Esophagus mucosa (tissue), 1 donor: ENCODE measurements around the gene ZNF605. TPM values are rescaled to one million over a fixed set of nuclear protein-coding genes. Genes with fewer than 3 reads are reported as not detected.
"Not testable (repeated sequence)": the region's sequence is repeated elsewhere in the genome, so short reads cannot be mapped to it uniquely, and the experiment has no call there.

ENCODE experiments used
- ATAC-seq: fragments of 200-7000 bp; cut with Tn5 transposase; one replicate; pipeline ENCODE4 v1.9.1; 2020
- total RNA-seq: library from RNA; stranded (reverse); gene quantifications from one replicate; pipeline ENCODE4 v1.2.4, GENCODE V29; 2023
- donor health status: DM: yes; HTN: yes; CAD: no.

ZNF605 gene
- total RNA-seq, 1 donor from 2014 or later = 5.3 TPM

GRCh38 chr12:132904718-132905328 lies 51.3 kb downstream of the ZNF605 start:
- peak; percentile 27 for ATAC-seq

GRCh38 chr12:132899033-132899432 lies 57.1 kb downstream of the ZNF605 start:
- ATAC-seq = no peak

DNA sequence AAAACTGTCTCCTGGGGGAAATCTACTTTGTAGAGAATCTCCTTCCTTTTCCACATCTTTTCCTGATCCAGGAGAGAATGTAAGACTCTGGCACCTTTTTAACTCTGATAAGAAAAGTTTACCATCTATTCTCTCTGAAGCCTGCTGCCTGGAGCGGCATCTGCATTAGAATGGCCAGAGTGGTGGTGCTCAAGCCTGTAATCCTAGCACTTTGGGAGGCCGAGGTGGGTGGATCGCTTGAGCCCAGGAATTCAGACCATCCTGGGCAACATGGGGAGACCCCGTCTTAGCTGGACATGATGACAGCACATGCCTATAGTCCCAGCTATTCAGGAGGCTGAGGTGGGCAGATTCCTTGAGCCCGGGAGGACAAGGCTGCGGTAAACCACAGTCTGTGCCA lies 67.3 kb downstream of the ZNF605 start:
- no peak for ATAC-seq

DNA sequence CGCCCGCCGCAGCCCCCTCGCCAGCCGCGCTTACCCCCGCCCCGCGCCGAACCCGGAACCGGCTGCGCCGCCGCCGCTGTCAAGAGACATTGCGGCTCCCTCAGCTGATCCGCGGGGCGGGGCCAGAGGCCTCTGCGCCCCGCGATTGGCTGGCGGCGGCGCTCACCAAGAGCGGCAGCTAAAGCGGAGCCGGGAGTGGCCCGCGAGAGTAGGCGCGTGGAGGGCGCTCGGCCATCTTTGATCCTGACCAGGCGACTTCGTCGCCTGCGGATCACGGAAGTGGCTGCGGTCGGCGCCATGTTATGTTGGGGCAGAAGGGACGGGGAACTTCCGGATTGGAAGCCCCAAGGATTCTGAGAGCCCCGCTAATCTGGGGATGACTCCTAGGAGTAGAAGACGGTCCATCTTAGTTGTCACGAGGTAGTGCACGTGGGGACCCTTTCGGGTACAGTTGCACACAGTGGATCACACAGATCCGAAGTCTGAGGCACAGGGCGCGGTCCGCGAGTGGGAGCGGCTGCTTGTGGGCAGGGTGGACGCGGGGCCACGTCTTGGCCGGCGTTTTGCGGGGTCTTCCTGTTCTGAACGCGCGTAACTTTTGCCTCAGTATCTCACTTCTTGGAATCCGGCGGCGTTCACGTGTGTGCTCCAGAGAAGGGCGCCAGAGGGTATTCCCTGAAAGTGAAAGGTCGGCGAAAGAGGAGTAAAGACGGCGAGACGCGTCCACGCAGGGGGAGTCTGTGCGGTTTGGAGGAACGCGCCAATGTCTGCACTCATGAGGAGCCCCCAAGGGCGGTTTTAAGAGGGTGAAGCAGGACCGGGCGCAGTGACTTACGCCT lies 68.4 kb downstream of the ZNF605 start, which contains the start of gene CHFR:
TSS of gene CHFR (minus strand) at position 93 of the 839 bp plus-strand sequence. CDS start 277 bp downstream, outside the sequence.
- peak; percentile 100 for ATAC-seq

- peak; percentile 8 for ATAC-seq
Observed at GRCh38 chr12:132886529-132887477, 69.3 kb downstream of the ZNF605 start.

GRCh38 chr12:132881818-132882217 lies 74.3 kb downstream of the ZNF605 start:
- no peak for ATAC-seq

- ATAC-seq = not testable (repeated sequence)
Observed at GRCh38 chr12:132874620-132875019, 81.5 kb downstream of the ZNF605 start.

- no peak for ATAC-seq
Observed at GRCh38 chr12:132874175-132874574, 81.9 kb downstream of the ZNF605 start.

- no peak for ATAC-seq
Observed at GRCh38 chr12:132873724-132874123, 82.4 kb downstream of the ZNF605 start.

GRCh38 chr12:132872975-132873421 lies 83.1 kb downstream of the ZNF605 start:
- ATAC-seq = no peak

- ATAC-seq = no peak
Observed at GRCh38 chr12:132872073-132872855, 83.8 kb downstream of the ZNF605 start.

GRCh38 chr12:132869551-132869950 lies 86.6 kb downstream of the ZNF605 start:
- no peak for ATAC-seq

Other genes starting within 250 kb of the ZNF605 start
- 49.8 TPM for gene PGAM5, start 245.5 kb downstream of the ZNF605 start, total RNA-seq
- 35.8 TPM for gene ANKLE2, start 194.5 kb downstream of the ZNF605 start, total RNA-seq
- 31.2 TPM for gene GOLGA3, start 127.4 kb downstream of the ZNF605 start, total RNA-seq
- gene CHFR, start 68.7 kb downstream of the ZNF605 start, total RNA-seq = 30.6 TPM
- 4.7 TPM for gene ZNF26, start 30.1 kb upstream of the ZNF605 start, total RNA-seq
- 5.5 TPM for gene ZNF84, start 81.2 kb upstream of the ZNF605 start, total RNA-seq
- gene ZNF140, start 124.6 kb upstream of the ZNF605 start, total RNA-seq = 11.4 TPM
- gene ZNF891, start 174.0 kb upstream of the ZNF605 start, total RNA-seq = 0.64 TPM
- 2.4 TPM for gene ZNF10, start 174.3 kb upstream of the ZNF605 start, total RNA-seq
- 13.0 TPM for gene ZNF268, start 225.2 kb upstream of the ZNF605 start, total RNA-seq